Heart left ventricle (tissue), 16 donors: ENCODE results near the gene BMX. TPM values are rescaled to one million over a fixed set of nuclear protein-coding genes. Genes with fewer than 3 reads are reported as not detected.

Experiments used
- ATAC-seq, 4 donors: fragments of 200-7000 bp; cut with Tn5 transposase; one replicate each; pipeline ENCODE4 v1.9.1; 2020 to 2022; ENCODE audit warnings: moderate library complexity in 4 of 4, mild to moderate bottlenecking in 3 of 4, moderate number of reproducible peaks in 1 of 4
- DNase-seq, 5 donors: peaks; one replicate each; pipeline ENCODE4 v3.0.0-alpha.2; 2020
- H3K27ac ChIP-seq, 12 donors: fragments of 200-600 bp; sonication (generic) in 4 of 12; one replicate each; pipeline versions ENCODE4 v1.5.0 to v1.8.0; 2016 to 2022; ENCODE audit warnings: mild to moderate bottlenecking in 2 of 12
- H3K27me3 ChIP-seq, 9 donors: fragments of 200-600 bp; sonication (generic) in 2 of 9; one replicate each; pipeline versions ENCODE4 v1.5.1 to v1.8.0; 2016 to 2022; ENCODE audit warnings: mild to moderate bottlenecking in 3 of 9
- H3K36me3 ChIP-seq, 9 donors: fragments of 200-600 bp; sonication (generic) in 2 of 9; one replicate each; pipeline versions ENCODE4 v1.5.0 to v1.8.0; 2018 to 2022; ENCODE audit warnings: mild to moderate bottlenecking in 2 of 9
- H3K4me1 ChIP-seq, 12 donors: fragments of 200-600 bp; sonication (generic) in 4 of 12; one replicate each; pipeline versions ENCODE4 v1.5.0 to v1.8.0; 2016 to 2022; ENCODE audit warnings: mild to moderate bottlenecking in 3 of 12
- H3K4me3 ChIP-seq, 12 donors: fragments of 200-600 bp; sonication (generic) in 4 of 12; one replicate each; pipeline versions ENCODE4 v1.5.0 to v1.8.0; 2017 to 2022; ENCODE audit warnings: mild to moderate bottlenecking in 9 of 12, moderate library complexity in 4 of 12
- H3K9me3 ChIP-seq, 12 donors: fragments of 200-600 bp; sonication (generic) in 4 of 12; one replicate each; pipeline versions ENCODE4 v1.5.0 to v1.8.0; 2016 to 2022; ENCODE audit warnings: mild to moderate bottlenecking in 1 of 12
- POLR2A ChIP-seq, 2 donors: fragments of 450-650 bp; IDR thresholded peaks; one replicate each; pipeline ENCODE4 v1.6.1; 2017; ENCODE audit warnings: antibody characterized with exemption in 2 of 2, mild to moderate bottlenecking in 2 of 2, moderate library complexity in 2 of 2
- WGBS, 4 donors: extraction: QIAGEN DNeasy Blood & Tissue Kit in 2 of 4; methylation state at CpG; one replicate each; pipeline versions ENCODE4 v1.1.5 to v1.1.7; 2013 to 2018; 5-methylcytosine and 5-hydroxymethylcytosine counted together
- intact Hi-C, 10 donors: fragments of 100-400 bp; cut with DNase I; formaldehyde crosslinking; loops; one replicate each; pipeline versions ENCODE4 v1.11.1 to v1.14.2; 2022
- polyA plus RNA-seq, 2 donors: library from polyadenylated mRNA; stranded (reverse); fragments of 200-250 nt; gene quantifications; one replicate each; pipeline ENCODE4 v1.2.3, GENCODE V29; 2013
- total RNA-seq, 9 donors: library from RNA; depleted of rRNA in 2 of 9; stranded (reverse); fragments of >200 nt in 2 of 9; fragmentation: NEBNext Ultra II Directional in 3 of 9; extraction: Animal tissue kit (Norgen Biotek cat#: 25700) in 3 of 9; gene quantifications; one replicate each; pipeline versions ENCODE4 v1.1.0 to v1.2.4, GENCODE V29; 2016 to 2023
- TF ChIP-seq, protein P1 (sequence below), 12 donors: fragments of 200-600 bp; sonication (generic) in 4 of 12; IDR thresholded peaks; one replicate each; pipeline versions ENCODE4 v1.5.0 to v1.8.0; 2018 to 2022; ENCODE audit warnings: antibody characterized with exemption in 12 of 12, mild to moderate bottlenecking in 5 of 12
- donor health status: ischemic (EF 13 %, LVEDD 7.1; RV severe dilation, severe dysfunction).
- donor health status: healthy with polysubstance abuse.
- donor health status: DM: no; HTN: yes; CAD: no.
- donor health status: DM: no; HTN: no; CAD: no.
- donor health status: ischemic (EF 25% LVEDD 6.9; RV normal size, moderate dysfunction).
- donor health status: ischemic (EF 25% LVEDD 5.7; RV mildly dilated, moderate dysfunction).
- donor health status: healthy.
- donor health status: DM: yes; HTN: yes; CAD: no.
- donor health status: ischemic (EF 35%, LVEDD 5.7; RV mildly dilated, moderate dysfunction).
- donor health status: nonischemic (EF 11% LVEDD 7.7; RV severe dilation, severe dysfunction).
- donor health status: DM: yes; HTN: yes; CAD: no.
- donor health status: PGD.
- donor health status: ischemic (EF 29% LVEDD 5.4; RV normal size, mild dysfunction).
- donor health status: nonischemic (EF 23%, LVEDD 6.1; RV moderate dilation, normal function).

Gene BMX
- total and polyA plus RNA-seq, 11 donors, result 0.47 to 2.8 (median 1.3) TPM

DNA sequence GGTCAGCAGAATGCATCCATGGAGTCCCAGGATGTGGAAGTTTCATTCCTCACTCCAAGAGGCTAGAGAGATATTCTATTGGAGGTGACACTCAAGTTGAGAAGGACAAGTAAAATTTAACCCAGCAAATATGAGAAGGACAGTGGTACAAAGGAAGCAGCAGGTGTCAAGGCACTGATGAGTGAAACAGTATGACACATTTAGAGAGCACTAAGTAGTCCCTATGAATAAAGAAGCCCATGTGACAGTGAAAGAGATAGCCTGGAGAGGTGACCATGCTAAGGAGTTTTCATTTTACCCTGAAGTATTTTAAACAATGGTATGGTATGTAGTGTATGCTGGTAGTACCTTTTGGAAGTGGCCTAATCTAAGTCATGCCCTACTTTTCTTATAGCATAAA lies 9.2 kb downstream of the BMX start:
- Histone ChIP-seq H3K4me3 (no peak overlapping the region), H3K36me3 (no peaks in the 10 kb centered on the region), H3K9me3 (no peaks in the 10 kb centered on the region), H3K27me3 (peaks cover 0 to 48% (median 0%) of the 10 kb centered on the region in 9 donors), H3K4me1 (no peaks in the 10 kb centered on the region), H3K27ac (no peak overlapping the region)
- no peak for ATAC-seq
- intact Hi-C loops, result no loop called here
- DNase-seq, result no peak
- no peak for TF ChIP-seq POLR2A (IDR thresholded peaks at IDR 0.05)
- TF ChIP-seq, protein P1, sequence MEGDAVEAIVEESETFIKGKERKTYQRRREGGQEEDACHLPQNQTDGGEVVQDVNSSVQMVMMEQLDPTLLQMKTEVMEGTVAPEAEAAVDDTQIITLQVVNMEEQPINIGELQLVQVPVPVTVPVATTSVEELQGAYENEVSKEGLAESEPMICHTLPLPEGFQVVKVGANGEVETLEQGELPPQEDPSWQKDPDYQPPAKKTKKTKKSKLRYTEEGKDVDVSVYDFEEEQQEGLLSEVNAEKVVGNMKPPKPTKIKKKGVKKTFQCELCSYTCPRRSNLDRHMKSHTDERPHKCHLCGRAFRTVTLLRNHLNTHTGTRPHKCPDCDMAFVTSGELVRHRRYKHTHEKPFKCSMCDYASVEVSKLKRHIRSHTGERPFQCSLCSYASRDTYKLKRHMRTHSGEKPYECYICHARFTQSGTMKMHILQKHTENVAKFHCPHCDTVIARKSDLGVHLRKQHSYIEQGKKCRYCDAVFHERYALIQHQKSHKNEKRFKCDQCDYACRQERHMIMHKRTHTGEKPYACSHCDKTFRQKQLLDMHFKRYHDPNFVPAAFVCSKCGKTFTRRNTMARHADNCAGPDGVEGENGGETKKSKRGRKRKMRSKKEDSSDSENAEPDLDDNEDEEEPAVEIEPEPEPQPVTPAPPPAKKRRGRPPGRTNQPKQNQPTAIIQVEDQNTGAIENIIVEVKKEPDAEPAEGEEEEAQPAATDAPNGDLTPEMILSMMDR (IDR thresholded peaks at IDR 0.05), result no peak

DNA sequence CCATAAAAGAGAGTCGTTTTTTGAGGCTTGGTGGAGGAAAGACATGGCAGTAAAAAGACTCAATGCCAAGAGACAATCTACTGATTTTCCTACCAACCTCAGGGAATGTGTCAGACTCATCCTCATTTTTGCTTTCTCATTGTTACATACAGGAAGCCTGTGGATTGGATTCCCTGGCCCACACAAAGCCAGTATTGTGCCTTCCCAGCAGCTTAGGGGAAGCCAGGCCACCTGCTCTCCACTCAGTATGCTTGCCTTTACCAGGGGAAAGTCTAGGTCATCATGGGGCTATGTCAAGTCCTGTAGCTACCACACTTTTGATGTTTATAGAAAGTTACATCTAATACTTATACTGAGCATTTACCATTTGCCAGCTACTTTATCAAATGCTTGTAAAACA lies 11.0 kb downstream of the BMX start:
- Histone ChIP-seq H3K36me3 (no peaks in the 10 kb centered on the region), H3K9me3 (no peaks in the 10 kb centered on the region), H3K27ac (no peak overlapping the region), H3K4me3 (no peak overlapping the region), H3K4me1 (peaks cover 0 to 7% (median 0%) of the 10 kb centered on the region in 12 donors), H3K27me3 (peaks cover 0 to 32% (median 0%) of the 10 kb centered on the region in 9 donors)
- intact Hi-C loops, result no loop called here
- ATAC-seq (no peak), DNase-seq (no peak)
- no peak for TF ChIP-seq POLR2A (IDR thresholded peaks at IDR 0.05)
- TF ChIP-seq, protein P1 (IDR thresholded peaks at IDR 0.05), result no peak
- 38 to 58% (median 48%) methylated on average over 1 of the region's 1 CpG for WGBS, 4 donors

DNA sequence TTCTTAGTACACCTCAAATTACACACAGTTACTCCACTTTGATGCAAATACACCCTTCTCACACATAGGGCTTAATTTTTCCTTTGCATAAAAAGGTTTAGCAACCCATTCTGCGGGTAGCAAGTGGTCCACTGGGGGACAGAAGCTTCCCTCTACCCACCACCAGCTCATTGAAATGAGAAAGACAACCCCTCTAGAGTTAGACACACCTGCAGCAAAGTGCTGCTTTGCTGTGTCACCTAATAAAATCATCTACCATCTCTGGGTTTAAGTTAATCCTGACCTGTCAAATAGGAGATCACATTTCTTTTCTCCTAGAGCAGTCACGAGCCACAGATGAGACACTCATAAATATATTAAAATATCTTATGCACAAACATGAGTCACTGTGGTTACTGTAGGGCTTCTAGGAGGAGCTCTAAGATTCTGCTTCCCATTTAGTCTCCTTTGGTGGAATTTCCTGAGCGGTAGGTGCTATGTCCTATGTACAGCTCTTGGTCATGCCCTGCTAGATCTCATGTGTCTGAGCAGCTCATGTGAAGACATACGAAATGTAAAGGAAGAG lies 11.9 kb downstream of the BMX start:
- Histone ChIP-seq H3K27me3 (peaks cover 0 to 28% (median 0%) of the 10 kb centered on the region in 9 donors), H3K27ac (no peak overlapping the region), H3K4me3 (no peak overlapping the region), H3K36me3 (no peaks in the 10 kb centered on the region), H3K9me3 (no peaks in the 10 kb centered on the region), H3K4me1 (peaks cover 0 to 7% (median 0%) of the 10 kb centered on the region in 12 donors)
- no peak for TF ChIP-seq POLR2A (IDR thresholded peaks at IDR 0.05)
- TF ChIP-seq, protein P1 (IDR thresholded peaks at IDR 0.05), result no peak
- no peak for DNase-seq
- WGBS, 4 donors, result 65 to 96% (median 86%) methylated on average over 4 of the region's 4 CpGs
- intact Hi-C loops, result no loop called here
- ATAC-seq, result no peak

DNA sequence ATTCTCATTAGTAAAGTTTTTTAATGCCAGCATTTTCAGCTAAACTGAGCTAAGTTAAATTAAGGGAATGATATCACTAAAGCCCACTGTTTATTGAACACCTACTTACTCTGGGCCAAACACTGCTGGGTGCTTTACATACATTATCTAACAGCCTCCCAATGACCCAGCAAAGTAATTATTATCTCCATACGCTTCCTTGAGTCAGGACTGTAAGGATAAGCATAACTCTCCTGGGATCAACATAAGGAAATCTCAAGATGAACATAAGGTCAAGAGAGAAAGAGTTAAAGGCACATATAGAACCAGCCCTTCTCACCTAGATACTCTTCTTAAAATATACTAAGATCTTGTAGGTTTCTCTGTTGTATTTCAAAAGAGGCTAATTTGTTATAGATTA lies 13.7 kb downstream of the BMX start:
- intact Hi-C loops, result no loop called here
- ATAC-seq, result no peak
- WGBS, 4 donors, result 62 to 98% (median 82%) methylated on average over 1 of the region's 1 CpG
- no peak for DNase-seq
- Histone ChIP-seq H3K4me3 (no peak overlapping the region), H3K4me1 (peaks cover 0 to 7% (median 0%) of the 10 kb centered on the region in 12 donors), H3K27ac (no peak overlapping the region), H3K27me3 (peaks cover 0 to 27% (median 0%) of the 10 kb centered on the region in 9 donors), H3K36me3 (no peaks in the 10 kb centered on the region), H3K9me3 (no peaks in the 10 kb centered on the region)
- no peak for TF ChIP-seq POLR2A (IDR thresholded peaks at IDR 0.05)
- TF ChIP-seq, protein P1 (IDR thresholded peaks at IDR 0.05), result no peak
